Measurements from ENCODE around the gene PVR. TPM values are rescaled to one million over a fixed set of nuclear protein-coding genes. Genes with fewer than 3 reads are reported as not detected.

PVR gene
- total RNA-seq, 6 donors from 2014 or later, result 40.5 to 89.7 (median 44.2) TPM

- peaks cover 40 to 65% (median 51%) of the 10 kb centered on the region in 4 donors for H3K4me1 ChIP-seq
Measured at GRCh38 chr19:44692379-44692721, 48.6 kb downstream of the PVR start.

DNA sequence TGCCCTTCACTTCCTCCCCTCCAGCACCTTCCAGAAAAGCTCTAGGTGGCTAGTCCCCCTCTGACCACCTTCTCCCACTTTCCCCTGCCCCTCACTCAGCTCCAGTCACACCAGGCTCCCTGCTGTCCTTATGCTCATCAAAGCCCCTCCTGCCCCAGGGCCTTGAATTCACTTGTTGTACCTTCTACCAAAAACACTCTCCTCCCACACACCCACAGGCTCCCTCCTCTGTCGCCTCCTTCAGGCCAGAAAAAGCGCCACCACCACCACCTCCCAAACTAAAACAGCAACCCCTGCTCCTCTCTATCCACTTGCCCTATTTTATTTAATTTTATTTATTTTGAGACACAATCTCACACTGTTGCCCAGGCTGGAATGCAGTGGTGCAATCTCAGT lies 50.5 kb downstream of the PVR start:
- Histone ChIP-seq H3K27ac (peak overlapping the region; percentile 69 to 85 (median 80)), H3K4me1 (peaks cover 35 to 58% (median 48%) of the 10 kb centered on the region in 4 donors), H3K36me3 (no peaks in the 10 kb centered on the region), H3K4me3 (no peak overlapping the region), H3K27me3 (no peaks in the 10 kb centered on the region), H3K9me3 (no peaks in the 10 kb centered on the region)
- ATAC-seq (ENCODE audit: low FRiP score in 2 of 2) (no peak), DNase-seq (no peak)
- WGBS, 2 donors, result 86% methylated on average over 2 of the region's 2 CpGs
- TF ChIP-seq EP300 (IDR thresholded peaks at IDR 0.05), result no peak
- no peak for TF ChIP-seq POLR2AphosphoS5 (IDR thresholded peaks at IDR 0.05)
- TF ChIP-seq, protein P1, sequence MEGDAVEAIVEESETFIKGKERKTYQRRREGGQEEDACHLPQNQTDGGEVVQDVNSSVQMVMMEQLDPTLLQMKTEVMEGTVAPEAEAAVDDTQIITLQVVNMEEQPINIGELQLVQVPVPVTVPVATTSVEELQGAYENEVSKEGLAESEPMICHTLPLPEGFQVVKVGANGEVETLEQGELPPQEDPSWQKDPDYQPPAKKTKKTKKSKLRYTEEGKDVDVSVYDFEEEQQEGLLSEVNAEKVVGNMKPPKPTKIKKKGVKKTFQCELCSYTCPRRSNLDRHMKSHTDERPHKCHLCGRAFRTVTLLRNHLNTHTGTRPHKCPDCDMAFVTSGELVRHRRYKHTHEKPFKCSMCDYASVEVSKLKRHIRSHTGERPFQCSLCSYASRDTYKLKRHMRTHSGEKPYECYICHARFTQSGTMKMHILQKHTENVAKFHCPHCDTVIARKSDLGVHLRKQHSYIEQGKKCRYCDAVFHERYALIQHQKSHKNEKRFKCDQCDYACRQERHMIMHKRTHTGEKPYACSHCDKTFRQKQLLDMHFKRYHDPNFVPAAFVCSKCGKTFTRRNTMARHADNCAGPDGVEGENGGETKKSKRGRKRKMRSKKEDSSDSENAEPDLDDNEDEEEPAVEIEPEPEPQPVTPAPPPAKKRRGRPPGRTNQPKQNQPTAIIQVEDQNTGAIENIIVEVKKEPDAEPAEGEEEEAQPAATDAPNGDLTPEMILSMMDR (IDR thresholded peaks at IDR 0.05), result peak in 1 of 6 experiments; percentile 12
- no peak for TF ChIP-seq POLR2A (IDR thresholded peaks at IDR 0.05)

More at GRCh38 chr19:44692379-44692721, 48.6 kb downstream of the PVR start:
- ATAC-seq (ENCODE audit: low FRiP score in 2 of 2) (no peak), DNase-seq (no peak)
- 11 to 21% methylated on average over 4 to 5 of the region's 5 CpGs for WGBS, 2 donors
- H3K9me3 ChIP-seq, result no peaks in the 10 kb centered on the region
- H3K27me3 ChIP-seq, result no peaks in the 10 kb centered on the region
- TF ChIP-seq EP300 (IDR thresholded peaks at IDR 0.05) (no peak), POLR2A (IDR thresholded peaks at IDR 0.05) (no peak), POLR2AphosphoS5 (IDR thresholded peaks at IDR 0.05) (no peak)
- TF ChIP-seq, protein P1 (IDR thresholded peaks at IDR 0.05), result no peak
- H3K27ac ChIP-seq, result peak overlapping the region; percentile 79 to 86 (median 80)
- H3K4me3 ChIP-seq, result no peak overlapping the region
- H3K36me3 ChIP-seq, result no peaks in the 10 kb centered on the region

DNA sequence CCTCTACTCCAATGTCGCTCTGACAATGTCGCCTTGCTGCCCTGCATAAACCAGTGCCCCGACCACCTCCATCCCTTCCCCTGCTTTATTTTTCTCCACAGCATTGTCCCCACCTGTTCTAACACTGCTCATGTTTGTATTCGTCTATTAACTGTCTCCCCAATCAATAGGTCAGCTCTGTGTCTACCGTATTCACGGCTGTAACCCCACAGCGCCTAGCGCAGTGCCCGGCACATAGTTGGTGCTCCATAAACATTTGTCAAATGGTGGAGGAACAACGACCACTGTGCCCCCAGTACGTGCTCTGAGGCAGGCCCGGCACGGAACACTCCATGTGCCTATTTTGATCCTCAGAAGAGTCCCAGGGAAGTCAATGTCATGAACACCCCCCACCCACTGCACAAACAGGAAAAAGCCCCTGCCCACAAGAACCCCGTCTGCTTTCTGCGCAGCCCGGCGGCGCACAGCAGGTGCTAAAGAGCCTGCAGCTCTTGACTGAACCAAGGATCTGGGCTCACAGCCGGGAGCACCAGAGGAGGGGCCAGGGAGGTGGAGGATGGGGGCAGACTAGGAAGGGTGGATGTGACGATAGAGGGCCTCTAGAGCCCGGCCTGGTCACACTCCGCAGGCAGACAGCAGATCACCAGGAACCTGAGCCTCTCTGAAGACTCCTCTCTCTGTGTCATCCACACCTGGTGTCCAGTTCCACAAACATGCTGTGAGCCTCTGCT lies 53.4 kb downstream of the PVR start:
- Histone ChIP-seq H3K9me3 (no peaks in the 10 kb centered on the region), H3K4me3 (no peak overlapping the region), H3K36me3 (no peaks in the 10 kb centered on the region), H3K4me1 (peaks cover 19 to 40% (median 26%) of the 10 kb centered on the region in 4 donors), H3K27me3 (no peaks in the 10 kb centered on the region), H3K27ac (peak overlapping the region in 1 of 4 donors; percentile 7)
- 44 to 60% methylated on average over 16 to 22 of the region's 22 CpGs for WGBS, 2 donors
- TF ChIP-seq, protein P1 (IDR thresholded peaks at IDR 0.05), result no peak
- peak in 1 of 4 donors; percentile 12 for TF ChIP-seq POLR2A (IDR thresholded peaks at IDR 0.05)
- DNase-seq (peak; percentile 64 to 70), ATAC-seq (ENCODE audit: low FRiP score in 2 of 2) (peak in 1 of 2 donors; percentile 41)

GRCh38 chr19:44697670-44698034 lies 53.9 kb downstream of the PVR start:
- Histone ChIP-seq H3K27ac (peak overlapping the region in 1 of 4 donors; percentile 7), H3K36me3 (no peaks in the 10 kb centered on the region), H3K9me3 (no peaks in the 10 kb centered on the region), H3K27me3 (no peaks in the 10 kb centered on the region), H3K4me3 (no peak overlapping the region), H3K4me1 (peaks cover 14 to 35% (median 21%) of the 10 kb centered on the region in 4 donors)
- peak in 1 of 2 donors; percentile 30 for DNase-seq
- no peak for ATAC-seq (ENCODE audit: low FRiP score in 2 of 2)
- no peak for TF ChIP-seq EP300 (IDR thresholded peaks at IDR 0.05)
- 80 to 85% methylated on average over 4 of the region's 4 CpGs for WGBS, 2 donors

DNA sequence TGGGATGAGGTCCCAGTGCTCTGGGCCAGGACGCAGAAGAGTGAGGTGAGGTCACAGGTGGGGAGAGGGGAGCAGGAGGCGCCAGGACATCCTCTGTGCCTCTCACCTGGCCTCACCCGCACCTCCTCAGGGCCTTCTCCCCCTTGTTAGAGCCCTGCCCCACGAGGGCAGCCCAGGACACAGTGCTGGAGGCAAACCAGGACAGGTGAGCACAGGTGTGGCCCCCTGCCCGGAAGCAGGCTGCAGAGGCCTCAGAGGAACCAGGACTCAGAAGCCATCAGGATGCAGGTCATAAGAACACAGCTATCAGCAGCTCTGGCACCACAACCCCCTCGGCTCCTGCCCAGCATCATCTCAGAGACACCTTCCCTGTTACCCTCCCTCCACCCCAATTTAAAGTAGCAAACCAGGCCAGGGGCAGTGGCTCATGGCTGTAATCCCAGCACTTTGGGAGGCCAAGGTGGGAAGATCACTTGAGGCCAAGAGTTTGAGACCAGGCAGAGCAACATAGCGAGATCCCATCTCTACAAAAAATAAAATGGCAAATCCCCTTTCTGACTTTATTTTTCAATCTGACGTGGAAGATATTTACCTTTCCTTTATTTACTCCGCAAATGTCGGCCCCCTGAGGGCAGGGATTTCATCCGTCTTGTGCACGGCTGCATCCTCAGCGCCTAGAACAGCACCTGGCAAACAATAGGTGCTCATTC lies 54.9 kb downstream of the PVR start, which contains the start of gene CEACAM16:
Gene CEACAM16, plus strand, starts transcription at position 660 of the 710 bp plus-strand sequence. CDS start 2,306 bp downstream, outside the sequence.
- H3K36me3 ChIP-seq, result no peaks in the 10 kb centered on the region
- no peak for ATAC-seq (ENCODE audit: low FRiP score in 2 of 2)
- no peaks in the 10 kb centered on the region for H3K9me3 ChIP-seq
- peak in 1 of 2 donors; percentile 40 for DNase-seq
- H3K4me1 ChIP-seq, result peaks cover 9 to 26% (median 16%) of the 10 kb centered on the region in 4 donors
- H3K27me3 ChIP-seq, result no peaks in the 10 kb centered on the region
- no peak for TF ChIP-seq EP300 (IDR thresholded peaks at IDR 0.05)
- TF ChIP-seq POLR2AphosphoS5 (IDR thresholded peaks at IDR 0.05), result no peak
- H3K27ac ChIP-seq, result no peak within 1 kb of the TSS
- 76 to 84% methylated on average over 13 of the region's 13 CpGs for WGBS, 2 donors
- no peak within 1 kb of the TSS for H3K4me3 ChIP-seq
